Right ventricle myocardium superior (tissue), 1 donor: ENCODE results near the gene ERMARD. TPM values are rescaled to one million over a fixed set of nuclear protein-coding genes. Genes with fewer than 3 reads are reported as not detected.

Experiments used
- ATAC-seq: fragments of 200-7000 bp; cut with Tn5 transposase; one replicate; pipeline ENCODE4 v1.9.1; 2020; ENCODE audit warnings: mild to moderate bottlenecking; ENCODE audit not compliant: poor library complexity
- DNase-seq: peaks from one replicate; pipeline ENCODE4 v3.0.0-alpha.2; 2020
- intact Hi-C: fragments of 100-400 bp; cut with DNase I; formaldehyde crosslinking; loops from one replicate; pipeline ENCODE4 v1.11.2; 2022
- total RNA-seq: library from RNA; stranded (reverse); fragmentation: NEBNext Ultra II Directional; extraction: Animal tissue kit (Norgen Biotek cat#: 25700); gene quantifications from one replicate; pipeline ENCODE4 v1.2.1, GENCODE V29; 2021
- donor health status: DM: no; HTN: yes; CAD: no; lungs with severe emphysema.

ERMARD gene
- total RNA-seq, 1 donor from 2014 or later = 6.9 TPM

GRCh38 chr6:169810066-169810989 lies 58.9 kb downstream of the ERMARD start:
- DNase-seq = no peak
- intact Hi-C loops = no loop called here
- no peak for ATAC-seq

DNA sequence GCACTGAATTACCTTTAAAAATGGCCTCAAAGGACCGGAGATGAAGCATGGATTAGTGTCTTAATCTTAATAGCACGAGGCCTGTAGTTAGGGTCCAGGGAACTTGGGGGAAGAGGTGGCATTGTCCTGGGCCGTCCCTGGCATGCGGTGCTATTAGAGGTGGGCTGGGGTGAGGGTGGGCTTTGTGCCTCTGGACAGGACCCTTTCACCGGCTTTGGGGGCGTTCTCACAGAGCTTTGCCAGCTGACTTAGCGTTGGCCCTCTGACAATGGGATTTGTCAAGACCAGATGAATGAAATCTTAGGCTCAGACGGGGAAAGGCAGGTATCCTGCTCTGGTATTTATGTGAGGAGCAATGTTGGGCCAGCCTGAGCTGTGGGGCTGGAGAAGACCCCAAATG lies 59.6 kb downstream of the ERMARD start:
- DNase-seq (no peak), ATAC-seq (no peak)
- intact Hi-C loops = no loop called here

DNA sequence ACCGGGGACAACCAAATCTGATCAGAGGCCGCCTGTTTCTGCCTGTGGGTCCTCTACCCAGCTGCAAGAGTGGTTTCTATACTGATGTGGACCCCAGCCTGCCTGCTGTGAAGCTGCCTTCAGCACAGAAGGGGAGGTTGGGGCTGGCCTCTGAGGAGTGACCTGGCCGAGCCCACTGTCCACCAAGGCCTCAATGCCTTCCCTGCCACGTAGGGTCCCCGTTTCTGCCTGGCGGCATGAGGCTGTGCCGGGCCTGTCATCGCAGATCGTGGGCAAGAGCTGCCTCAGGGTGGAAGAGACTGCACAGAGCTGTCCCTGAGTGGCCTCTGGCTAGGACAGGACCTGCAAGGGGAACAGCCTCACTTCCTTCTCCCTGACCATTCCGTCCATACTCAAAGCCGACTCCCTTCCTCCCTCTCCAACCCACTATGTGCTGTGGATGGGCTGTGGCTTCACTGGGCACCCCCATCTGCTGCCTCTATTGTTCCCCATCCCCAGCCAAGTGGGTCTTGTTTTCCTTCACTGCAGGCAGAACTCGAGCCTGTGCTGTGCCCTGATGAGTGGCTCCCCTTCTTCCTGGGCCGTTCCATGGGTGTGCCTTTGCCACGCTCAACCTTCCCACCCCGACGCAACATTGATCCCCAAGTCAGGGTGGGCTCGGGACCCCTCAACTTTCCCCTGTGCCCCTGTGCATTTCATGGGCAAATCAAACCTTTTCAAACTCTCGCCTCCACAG lies 60.3 kb downstream of the ERMARD start:
- intact Hi-C loops = no loop called here
- no peak for ATAC-seq
- DNase-seq = no peak

DNA sequence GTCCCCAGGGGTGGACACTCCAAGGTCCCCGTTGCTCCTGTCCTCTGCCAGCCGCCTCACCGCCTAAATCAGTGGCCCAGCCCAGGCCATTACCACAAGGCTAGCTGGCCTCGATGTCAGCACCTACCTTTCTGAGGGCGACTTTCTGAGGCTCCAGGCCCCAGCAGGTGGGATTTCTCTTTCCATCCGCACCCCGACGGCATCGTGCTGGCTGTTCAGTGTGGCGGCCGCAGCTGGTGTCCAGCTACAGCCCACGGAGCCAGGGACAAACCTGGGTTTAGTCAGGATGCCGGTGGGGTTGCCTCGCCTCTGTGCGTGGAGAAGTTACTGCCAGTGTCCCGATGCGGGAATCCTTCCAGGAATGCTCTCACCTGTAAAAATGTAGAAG lies 60.8 kb downstream of the ERMARD start:
- DNase-seq (no peak), ATAC-seq (no peak)
- intact Hi-C loops = no loop called here

- no peak for DNase-seq
- ATAC-seq = no peak
- intact Hi-C loops = no loop called here
These were observed 62.5 kb downstream of the ERMARD start for GRCh38 chr6:169813969-169814368.

GRCh38 chr6:169816054-169816453 lies 64.6 kb downstream of the ERMARD start:
- no peak for ATAC-seq
- no peak for DNase-seq

GRCh38 chr6:169816975-169817374 lies 65.6 kb downstream of the ERMARD start:
- intact Hi-C loops = no loop called here
- DNase-seq (no peak), ATAC-seq (no peak)

More at GRCh38 chr6:169816054-169816453, 64.6 kb downstream of the ERMARD start:
- intact Hi-C loops = no loop called here

DNA sequence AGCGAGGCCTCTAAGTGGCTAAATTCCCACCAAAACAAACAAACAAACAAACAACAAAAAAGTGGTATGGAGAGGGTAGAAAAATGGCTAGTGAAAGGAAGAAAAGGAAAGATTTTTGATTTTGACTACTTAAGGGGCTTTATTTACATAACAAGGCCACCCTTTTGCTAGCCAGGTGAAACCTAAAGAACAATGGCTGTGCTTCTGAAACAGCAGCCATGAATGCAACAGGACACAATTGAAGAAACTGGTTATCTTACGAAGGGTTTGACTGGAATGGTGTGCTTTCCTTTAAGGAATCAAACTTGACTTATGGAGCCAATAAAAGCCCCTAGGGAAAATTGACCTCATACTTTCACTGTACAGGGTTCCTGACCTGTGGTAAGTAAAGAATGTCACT lies 68.9 kb downstream of the ERMARD start:
- intact Hi-C loops = no loop called here
- ATAC-seq (no peak), DNase-seq (no peak)

- intact Hi-C loops = no loop called here
- ATAC-seq = no peak
These were observed 72.6 kb downstream of the ERMARD start for GRCh38 chr6:169824021-169824420.

GRCh38 chr6:169824848-169825557 lies 73.6 kb downstream of the ERMARD start:
- ATAC-seq (no peak), DNase-seq (no peak)
- intact Hi-C loops = no loop called here

More at GRCh38 chr6:169824021-169824420, 72.6 kb downstream of the ERMARD start:
- DNase-seq = no peak

DNA sequence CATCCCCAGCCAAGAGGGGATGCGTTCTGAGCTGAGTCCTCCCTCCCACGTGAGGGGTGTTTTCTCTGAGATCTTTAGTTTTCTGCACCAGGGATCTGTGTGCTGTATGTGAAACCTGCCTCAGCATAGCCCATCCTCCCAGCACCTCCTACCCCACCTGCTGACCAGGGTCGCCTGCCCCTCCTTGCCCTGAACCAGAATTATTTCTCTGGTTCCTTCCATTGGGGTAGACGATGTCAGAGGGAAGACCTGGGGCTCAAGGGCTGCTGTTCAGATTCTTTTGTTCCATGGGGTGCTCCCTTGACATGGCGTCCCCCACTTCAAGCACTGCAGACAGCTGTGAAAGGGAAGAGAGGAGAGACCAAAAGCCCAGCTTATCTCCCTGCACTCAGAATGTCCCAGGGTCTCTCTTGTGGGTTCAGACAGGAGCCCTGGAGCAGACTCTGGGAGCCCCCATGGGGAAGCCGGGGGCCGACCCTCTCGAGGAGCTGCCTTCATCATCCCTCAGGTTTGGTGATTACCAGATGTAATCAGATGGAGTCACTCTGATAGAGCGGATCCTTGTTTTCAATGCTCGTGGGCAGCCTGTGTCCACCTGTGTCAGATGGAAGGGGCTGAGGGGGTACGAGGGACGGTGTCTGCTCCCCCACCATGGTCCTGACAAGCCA lies 74.3 kb downstream of the ERMARD start:
- ATAC-seq (no peak), DNase-seq (no peak)
- intact Hi-C loops = no loop called here

GRCh38 chr6:169826697-169827096 lies 75.3 kb downstream of the ERMARD start:
- DNase-seq (no peak), ATAC-seq (no peak)
- intact Hi-C loops = no loop called here

DNA sequence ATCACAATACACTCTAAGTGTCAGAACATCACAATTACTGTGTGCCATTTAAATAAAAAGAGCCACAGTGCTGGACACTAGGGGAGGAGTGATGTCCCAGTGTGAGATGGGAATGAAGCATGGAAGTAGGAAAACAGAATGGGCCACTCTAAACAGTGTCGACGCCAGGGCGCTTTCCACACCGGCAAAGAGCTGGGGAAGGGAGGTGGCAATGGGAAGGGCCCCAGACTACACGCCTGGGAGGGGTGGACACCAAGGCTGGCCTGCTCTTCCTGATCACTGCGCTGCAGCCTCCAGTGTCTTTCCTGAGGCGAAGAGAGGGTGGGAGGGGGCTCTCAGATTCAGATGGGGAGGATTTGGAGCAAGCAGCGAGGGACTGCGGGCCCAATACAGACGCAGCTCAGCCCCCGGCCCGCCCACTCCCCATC lies 75.9 kb downstream of the ERMARD start:
- ATAC-seq = no peak
- no peak for DNase-seq
- intact Hi-C loops = no loop called here

- intact Hi-C loops = no loop called here
- no peak for DNase-seq
These were observed 76.8 kb downstream of the ERMARD start for GRCh38 chr6:169828176-169828575.

GRCh38 chr6:169829786-169830185 lies 78.4 kb downstream of the ERMARD start:
- no peak for DNase-seq
- ATAC-seq = no peak
- intact Hi-C loops = loop anchor here (2.0 to 5.0 kb wide), 2 partner anchors 463 to 699 kb away; partner anchors contain the start of gene DLL1

More at GRCh38 chr6:169828176-169828575, 76.8 kb downstream of the ERMARD start:
- ATAC-seq = no peak

- intact Hi-C loops = loop anchor here (2.0 to 5.0 kb wide), 2 partner anchors 461 to 698 kb away; partner anchors contain the start of gene DLL1
- DNase-seq (no peak), ATAC-seq (no peak)
These were observed 79.5 kb downstream of the ERMARD start for GRCh38 chr6:169830876-169831275.
